GM12873 (cell line): ENCODE measurements around the gene NAB2.

Experiments
- TF ChIP-seq, protein P1 (sequence below): IDR thresholded peaks from 2 replicates; pipeline ENCODE4 v1.5.1; 2012; ENCODE audit warnings: low read depth, mild to moderate bottlenecking, moderate library complexity, low read length, control low read depth; ENCODE audit not compliant: insufficient read depth; ENCODE audit errors: missing control alignments

The NAB2 gene

GRCh38 chr12:57057067-57057751 is 31.7 kb upstream of the NAB2 start:
- TF ChIP-seq, protein P1, sequence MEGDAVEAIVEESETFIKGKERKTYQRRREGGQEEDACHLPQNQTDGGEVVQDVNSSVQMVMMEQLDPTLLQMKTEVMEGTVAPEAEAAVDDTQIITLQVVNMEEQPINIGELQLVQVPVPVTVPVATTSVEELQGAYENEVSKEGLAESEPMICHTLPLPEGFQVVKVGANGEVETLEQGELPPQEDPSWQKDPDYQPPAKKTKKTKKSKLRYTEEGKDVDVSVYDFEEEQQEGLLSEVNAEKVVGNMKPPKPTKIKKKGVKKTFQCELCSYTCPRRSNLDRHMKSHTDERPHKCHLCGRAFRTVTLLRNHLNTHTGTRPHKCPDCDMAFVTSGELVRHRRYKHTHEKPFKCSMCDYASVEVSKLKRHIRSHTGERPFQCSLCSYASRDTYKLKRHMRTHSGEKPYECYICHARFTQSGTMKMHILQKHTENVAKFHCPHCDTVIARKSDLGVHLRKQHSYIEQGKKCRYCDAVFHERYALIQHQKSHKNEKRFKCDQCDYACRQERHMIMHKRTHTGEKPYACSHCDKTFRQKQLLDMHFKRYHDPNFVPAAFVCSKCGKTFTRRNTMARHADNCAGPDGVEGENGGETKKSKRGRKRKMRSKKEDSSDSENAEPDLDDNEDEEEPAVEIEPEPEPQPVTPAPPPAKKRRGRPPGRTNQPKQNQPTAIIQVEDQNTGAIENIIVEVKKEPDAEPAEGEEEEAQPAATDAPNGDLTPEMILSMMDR = no peak

GRCh38 chr12:57058454-57058853 is 30.5 kb upstream of the NAB2 start:
- TF ChIP-seq, protein P1 = no peak

DNA sequence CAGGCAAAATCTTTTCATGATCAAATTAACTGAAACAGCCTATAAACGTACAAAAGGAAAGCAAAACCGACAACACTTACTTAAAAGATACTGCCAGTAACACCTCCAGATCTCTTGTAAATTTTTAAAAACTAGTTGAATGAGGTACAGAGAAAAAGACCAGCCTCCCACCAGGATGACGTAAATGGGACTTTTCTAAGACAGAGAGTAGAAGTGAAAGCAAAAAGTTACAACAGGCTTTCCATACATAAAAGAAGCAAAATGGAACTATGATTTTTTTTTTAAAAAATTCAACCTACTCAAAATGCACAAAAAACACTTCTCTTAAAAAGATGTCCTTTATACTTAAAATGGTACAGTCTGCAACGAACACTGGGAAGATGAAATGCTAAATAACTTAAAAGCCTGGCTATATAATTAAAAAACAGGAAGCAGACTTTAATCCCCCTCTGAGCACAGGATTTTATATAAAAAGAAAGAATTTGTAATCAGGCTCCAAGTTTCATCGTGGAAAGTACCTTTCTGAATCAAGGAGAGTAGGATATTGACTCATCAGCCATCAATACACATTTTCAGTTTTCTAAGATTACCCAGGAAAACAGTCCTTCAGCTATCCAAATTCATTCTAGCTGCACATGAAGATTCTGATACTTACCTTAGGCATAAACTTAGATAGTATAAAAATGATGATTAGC is 24.8 kb upstream of the NAB2 start:
- TF ChIP-seq, protein P1 = no peak

GRCh38 chr12:57066245-57066644 is 22.7 kb upstream of the NAB2 start:
- TF ChIP-seq, protein P1 = no peak

- TF ChIP-seq, protein P1 = peak; percentile 92
These were observed 19.4 kb upstream of the NAB2 start for GRCh38 chr12:57069523-57069922.

DNA sequence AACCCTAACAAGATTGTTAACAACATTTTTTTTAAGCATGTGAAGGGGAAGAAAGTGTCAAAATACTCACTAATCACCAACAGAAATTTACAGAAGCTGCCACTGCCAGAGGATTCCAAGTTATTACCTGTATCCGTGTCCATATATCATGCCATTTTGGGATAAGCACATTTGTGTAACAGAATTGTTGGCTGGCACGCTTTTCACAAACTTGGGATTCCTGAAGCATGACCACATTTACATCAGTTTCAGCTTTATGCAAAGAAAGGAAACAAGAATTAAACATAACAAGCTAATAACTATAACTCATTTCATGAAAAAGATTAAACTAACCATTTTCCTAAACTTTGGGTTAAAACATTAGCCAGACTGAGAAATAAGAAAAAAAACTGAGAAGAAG is 16.3 kb upstream of the NAB2 start:
- TF ChIP-seq, protein P1 = no peak

- TF ChIP-seq, protein P1 = no peak
These were observed 10.2 kb upstream of the NAB2 start, which contains the start of gene NEMP1 for GRCh38 chr12:57078519-57079404. NEMP1 (minus strand) TSS chr12:57078791; CDS start chr12:57078745, 46 bp downstream.
